Measurements from ENCODE around the gene NFE2L3.

DNA sequence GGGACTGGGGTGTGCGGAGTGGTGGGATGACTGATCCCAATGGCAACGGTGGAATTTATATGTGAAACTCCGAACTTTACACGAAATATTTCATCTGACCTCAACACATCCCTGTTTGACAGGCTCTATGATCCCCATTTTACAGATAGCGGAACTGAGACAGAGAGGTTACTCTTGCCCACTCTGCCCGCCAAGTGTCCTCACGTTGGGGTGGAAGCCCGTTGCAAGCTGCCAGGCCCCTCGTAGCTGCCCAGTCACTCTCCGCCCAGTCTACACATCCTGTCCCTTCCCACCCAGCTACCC, 397 bp upstream of the NFE2L3 start:
- TF ChIP-seq, protein P1, sequence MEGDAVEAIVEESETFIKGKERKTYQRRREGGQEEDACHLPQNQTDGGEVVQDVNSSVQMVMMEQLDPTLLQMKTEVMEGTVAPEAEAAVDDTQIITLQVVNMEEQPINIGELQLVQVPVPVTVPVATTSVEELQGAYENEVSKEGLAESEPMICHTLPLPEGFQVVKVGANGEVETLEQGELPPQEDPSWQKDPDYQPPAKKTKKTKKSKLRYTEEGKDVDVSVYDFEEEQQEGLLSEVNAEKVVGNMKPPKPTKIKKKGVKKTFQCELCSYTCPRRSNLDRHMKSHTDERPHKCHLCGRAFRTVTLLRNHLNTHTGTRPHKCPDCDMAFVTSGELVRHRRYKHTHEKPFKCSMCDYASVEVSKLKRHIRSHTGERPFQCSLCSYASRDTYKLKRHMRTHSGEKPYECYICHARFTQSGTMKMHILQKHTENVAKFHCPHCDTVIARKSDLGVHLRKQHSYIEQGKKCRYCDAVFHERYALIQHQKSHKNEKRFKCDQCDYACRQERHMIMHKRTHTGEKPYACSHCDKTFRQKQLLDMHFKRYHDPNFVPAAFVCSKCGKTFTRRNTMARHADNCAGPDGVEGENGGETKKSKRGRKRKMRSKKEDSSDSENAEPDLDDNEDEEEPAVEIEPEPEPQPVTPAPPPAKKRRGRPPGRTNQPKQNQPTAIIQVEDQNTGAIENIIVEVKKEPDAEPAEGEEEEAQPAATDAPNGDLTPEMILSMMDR (IDR thresholded peaks at IDR 0.05; ENCODE audit: extremely low read depth in 1 of 2, insufficient read depth in 1 of 2, low read depth in 1 of 2, low read length in 2 of 2) = no peak
- TF ChIP-seq FOS (IDR thresholded peaks at IDR 0.05; ENCODE audit: borderline replicate concordance, insufficient read depth, low read length) (no peak), POLR2A (IDR thresholded peaks at IDR 0.05; ENCODE audit: low read depth, low read length) (no peak), EZH2 (IDR thresholded peaks at IDR 0.05; ENCODE audit: borderline replicate concordance, low read depth, low read length, severe bottlenecking) (no peak), POLR2AphosphoS5 (IDR thresholded peaks at IDR 0.05; ENCODE audit: insufficient read depth, low read depth, low read length) (no peak)

Measured in endothelial cell of umbilical vein (primary cell).